Endothelial cell of umbilical vein (primary cell): ENCODE results near the gene GPNMB. TPM values are rescaled to one million over a fixed set of nuclear protein-coding genes. Genes with fewer than 3 reads are reported as not detected.

Experiments
- BruUV-seq: library from RNA; stranded (reverse); fragments of 400-500 nt; replicated peaks from 2 replicates; lab custom pipeline; 2021; lab: Mats Ljungman, UMichigan
- CTCF ChIA-PET: fragments of 300-600, 350-600 bp; sonication (Branson Sonifier 250); formaldehyde crosslinking; loops from one replicate; lab custom pipeline; 2021; ENCODE audit warnings: antibody characterized with exemption, inconsistent platforms; lab: Charles Lee
- POLR2A ChIA-PET: fragments of 300-600, 350-600 bp; sonication (Branson Sonifier 250); formaldehyde crosslinking; loops from one replicate; lab custom pipeline; 2021; ENCODE audit warnings: antibody characterized with exemption, inconsistent platforms; lab: Charles Lee
- DNase-seq: peaks from one replicate; pipeline ENCODE4 v3.0.0-alpha.2; 2011; ENCODE audit warnings: low read depth, low spot score
- FAIRE-seq: peaks from 2 replicates; lab custom pipeline; 2011; peaks lifted over from hg19 to GRCh38; lab: Jason Lieb, UNC
- H2AFZ ChIP-seq: 2 replicates; pipeline ENCODE4 v1.6.0; 2012; ENCODE audit warnings: low read depth, low read length, control low read depth, inconsistent platforms
- H3K27ac ChIP-seq: 2 replicates; pipeline ENCODE4 v1.5.1; 2011; ENCODE audit warnings: low read depth, mild to moderate bottlenecking, control low read depth, low read length, moderate library complexity; ENCODE audit not compliant: insufficient read depth
- H3K27me3 ChIP-seq, 2 experiments: 2 replicates each; pipeline versions ENCODE4 v1.6.0 to v1.6.1; 2011; ENCODE audit warnings: low read length in 2 of 2, mixed read lengths in 1 of 2; ENCODE audit not compliant: control insufficient read depth in 2 of 2, insufficient read depth in 2 of 2
- H3K36me3 ChIP-seq, 2 experiments: 2 replicates in 1 of 2; 3 replicates in 1 of 2; pipeline ENCODE4 v1.5.1; 2011; ENCODE audit warnings: low read length in 2 of 2, mild to moderate bottlenecking in 1 of 2, moderate library complexity in 1 of 2; ENCODE audit not compliant: control insufficient read depth in 2 of 2, insufficient read depth in 2 of 2; ENCODE audit errors: extremely low read depth in 1 of 2
- H3K4me1 ChIP-seq: 3 replicates; pipeline ENCODE4 v1.5.1; 2011; ENCODE audit warnings: mild to moderate bottlenecking, low read length; ENCODE audit not compliant: control insufficient read depth, insufficient read depth; ENCODE audit errors: extremely low read depth
- H3K4me2 ChIP-seq: 2 replicates; pipeline ENCODE4 v1.6.1; 2011; ENCODE audit warnings: low read length, control low read depth, mixed read lengths; ENCODE audit not compliant: insufficient read depth
- H3K4me3 ChIP-seq, 3 experiments: fragments of 200-600 bp in 1 of 3; sonication (generic), shearing (Covaris generic) in 1 of 3; replicated peaks in 1 of 3; 2 replicates each; pipeline ENCODE4 v1.5.1; 2011 to 2016; ENCODE audit warnings: control low read depth in 3 of 3, low read length in 3 of 3, mild to moderate bottlenecking in 2 of 3, inconsistent platforms in 1 of 3, low read depth in 1 of 3, moderate library complexity in 1 of 3; ENCODE audit not compliant: insufficient read depth in 1 of 3
- H3K79me2 ChIP-seq: 2 replicates; pipeline ENCODE4 v1.6.0; 2012; ENCODE audit warnings: low read length, inconsistent platforms; ENCODE audit not compliant: control insufficient read depth, insufficient read depth
- H3K9ac ChIP-seq: replicated peaks from 2 replicates; pipeline ENCODE3; 2011; ENCODE audit warnings: low read length, control low read depth; ENCODE audit not compliant: insufficient read depth; ENCODE audit errors: extremely low read depth
- H3K9me1 ChIP-seq: replicated peaks from 3 replicates; pipeline ENCODE4 v1.6.0; 2011; ENCODE audit warnings: mild to moderate bottlenecking, low read length; ENCODE audit not compliant: control insufficient read depth, insufficient read depth; ENCODE audit errors: extremely low read depth
- H3K9me3 ChIP-seq: replicated peaks from 2 replicates; pipeline ENCODE4 v1.5.1; 2012; ENCODE audit warnings: low read length, inconsistent platforms; ENCODE audit not compliant: control insufficient read depth, insufficient read depth
- H4K20me1 ChIP-seq: replicated peaks from 2 replicates; pipeline ENCODE3; 2011; ENCODE audit warnings: mild to moderate bottlenecking, low read length; ENCODE audit not compliant: control insufficient read depth, insufficient read depth; ENCODE audit errors: extremely low read depth
- EZH2 ChIP-seq: IDR thresholded peaks from 2 replicates; pipeline ENCODE4 v1.6.1; 2012; ENCODE audit warnings: borderline replicate concordance, low read depth, mild to moderate bottlenecking, moderate library complexity, low read length, inconsistent platforms; ENCODE audit not compliant: severe bottlenecking
- FOS ChIP-seq: IDR thresholded peaks from 2 replicates; pipeline ENCODE4 v1.6.1; 2011; ENCODE audit warnings: mild to moderate bottlenecking, low read length, moderate library complexity, borderline replicate concordance; ENCODE audit not compliant: insufficient read depth
- GATA2 ChIP-seq: IDR thresholded peaks from 2 replicates; pipeline ENCODE4 v1.7.0; 2011; ENCODE audit warnings: low read depth, mild to moderate bottlenecking, moderate library complexity, mixed read lengths, low read length; ENCODE audit not compliant: insufficient read length, insufficient read depth
- JUN ChIP-seq: IDR thresholded peaks from 2 replicates; pipeline ENCODE4 v1.6.1; 2011; ENCODE audit warnings: borderline replicate concordance, low read depth; ENCODE audit not compliant: insufficient read length, insufficient read depth
- MYC ChIP-seq: IDR thresholded peaks from one replicate; pipeline ENCODE4 v1.6.1; 2011; ENCODE audit warnings: mild to moderate bottlenecking, low read depth, low read length
- POLR2A ChIP-seq: IDR thresholded peaks from 2 replicates; pipeline ENCODE4 v1.6.1; 2012; ENCODE audit warnings: low read depth, mild to moderate bottlenecking, control low read depth, low read length
- POLR2AphosphoS5 ChIP-seq: IDR thresholded peaks from 2 replicates; pipeline ENCODE4 v1.6.1; 2012; ENCODE audit warnings: low read depth, mild to moderate bottlenecking, control low read depth, low read length, moderate library complexity; ENCODE audit not compliant: insufficient read depth
- dilution Hi-C: fragments of 300-500 bp; cut with MboI; formaldehyde crosslinking; loops from one replicate; pipeline ENCODE4 v1.15.0; 2019; ENCODE audit warnings: low sequenced_read_pairs; ENCODE audit not compliant: extremely low pct_ligation_motif_present
- intact Hi-C: fragments of 100-400 bp; cut with micrococcal nuclease; formaldehyde crosslinking; loops from one replicate; pipeline ENCODE4 v1.10.0; 2022
- polyA plus RNA-seq, 4 experiments: library from polyadenylated mRNA; depleted of rRNA in 3 of 4; stranded (reverse) in 3 of 4; unstranded in 1 of 4; fragments of >200 nt; gene quantifications; 2 replicates each; pipeline versions ENCODE4 v1.2.1 to v1.2.3, GENCODE V29; 2011 to 2012; ENCODE audit warnings: missing spikeins in 1 of 4
- total RNA-seq: library from RNA; stranded (reverse); gene quantifications from 2 replicates; pipeline ENCODE4 v1.2.3, GENCODE V29; 2021
- TF ChIP-seq, protein P1 (sequence below), 2 donors: IDR thresholded peaks; 1 replicate in 1 of 2; 2 replicates in 1 of 2; pipeline ENCODE4 v1.5.1; 2011; ENCODE audit warnings: low read length in 2 of 2, mild to moderate bottlenecking in 2 of 2, moderate library complexity in 2 of 2, control low read depth in 1 of 2, inconsistent platforms in 1 of 2, low read depth in 1 of 2; ENCODE audit not compliant: insufficient read depth in 1 of 2; ENCODE audit errors: extremely low read depth in 1 of 2
- TF ChIP-seq, protein P2 (sequence below): IDR thresholded peaks from 2 replicates; pipeline ENCODE4 v1.6.1; 2011; ENCODE audit not compliant: insufficient read depth, insufficient read length

Gene GPNMB
- total and polyA plus RNA-seq, 2 donors (not counting 3 experiments of a cell fraction or from before 2014, with no cell fraction given): 0.29 to 0.33 TPM

DNA sequence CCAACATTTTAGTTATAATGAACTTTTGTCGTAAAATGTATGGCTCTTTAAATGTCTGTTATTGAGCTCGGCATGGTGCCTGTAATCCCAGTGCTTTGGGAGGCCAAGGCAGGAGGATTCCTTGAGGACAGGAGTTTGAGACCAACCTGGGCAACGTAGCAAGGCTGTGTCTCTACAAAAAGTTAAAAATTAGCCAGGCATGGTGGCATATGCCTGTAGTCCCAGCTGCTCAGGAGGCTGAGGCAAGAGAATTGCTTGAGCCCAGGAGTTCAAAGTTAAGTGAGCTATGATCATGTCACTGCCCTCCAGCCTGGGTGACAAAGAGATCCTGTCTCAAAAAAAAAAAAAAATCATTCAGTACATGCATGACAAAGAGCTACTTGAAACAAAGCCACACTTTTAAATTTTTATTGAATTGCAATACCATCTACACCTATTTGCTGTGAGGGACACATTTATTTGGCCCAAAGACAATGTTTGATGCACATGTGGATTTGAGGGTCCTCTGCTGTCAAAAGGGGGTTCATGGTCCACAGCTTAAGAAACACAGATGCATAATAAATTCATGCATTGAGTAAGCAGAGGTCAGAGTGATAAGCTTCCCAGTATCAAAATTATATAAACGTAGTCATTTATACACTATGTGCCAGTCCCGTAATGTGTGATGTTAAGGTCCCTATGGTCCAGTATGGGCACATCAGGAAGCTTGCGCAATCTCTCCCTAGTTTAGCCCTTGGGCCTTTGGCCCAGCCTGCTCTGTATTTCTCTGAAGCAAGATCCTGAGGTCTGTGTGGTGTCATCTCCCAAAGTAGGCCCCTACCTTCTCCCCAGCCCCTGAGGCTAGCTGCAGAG lies 48.2 kb downstream of the GPNMB start:
- H4K20me1 ChIP-seq: no peaks in the 10 kb centered on the region
- POLR2A ChIA-PET: interaction anchor here (0.7 kb wide), 1 partner anchor 160 kb away, joined by 4 read pairs; no protein-coding TSS in a partner anchor
- no peak overlapping the region for H3K4me3 ChIP-seq
- no peak for FAIRE-seq
- H3K9me1 ChIP-seq: no peaks in the 10 kb centered on the region
- peaks cover 4% of the 10 kb centered on the region for H3K4me1 ChIP-seq
- H3K36me3 ChIP-seq: no peaks in the 10 kb centered on the region
- CTCF ChIA-PET: interaction anchor here (1.0 to 3.7 kb wide), 7 partner anchors 17 to 252 kb away, joined by 3 to 15 read pairs (median 3); no protein-coding TSS in a partner anchor
- DNase-seq: no peak
- intact Hi-C loops (loop anchor here (5.0 kb wide), 1 partner anchor 123 kb away; no protein-coding TSS in a partner anchor), dilution Hi-C loops (loop anchor here (25.0 kb wide), 1 partner anchor 218 kb away; no protein-coding TSS in a partner anchor)
- no peaks in the 10 kb centered on the region for H3K9me3 ChIP-seq
- TF ChIP-seq JUN (no peak), MYC (no peak), EZH2 (no peak), GATA2 (no peak), POLR2AphosphoS5 (no peak), POLR2A (no peak), FOS (no peak)
- TF ChIP-seq, protein P1, sequence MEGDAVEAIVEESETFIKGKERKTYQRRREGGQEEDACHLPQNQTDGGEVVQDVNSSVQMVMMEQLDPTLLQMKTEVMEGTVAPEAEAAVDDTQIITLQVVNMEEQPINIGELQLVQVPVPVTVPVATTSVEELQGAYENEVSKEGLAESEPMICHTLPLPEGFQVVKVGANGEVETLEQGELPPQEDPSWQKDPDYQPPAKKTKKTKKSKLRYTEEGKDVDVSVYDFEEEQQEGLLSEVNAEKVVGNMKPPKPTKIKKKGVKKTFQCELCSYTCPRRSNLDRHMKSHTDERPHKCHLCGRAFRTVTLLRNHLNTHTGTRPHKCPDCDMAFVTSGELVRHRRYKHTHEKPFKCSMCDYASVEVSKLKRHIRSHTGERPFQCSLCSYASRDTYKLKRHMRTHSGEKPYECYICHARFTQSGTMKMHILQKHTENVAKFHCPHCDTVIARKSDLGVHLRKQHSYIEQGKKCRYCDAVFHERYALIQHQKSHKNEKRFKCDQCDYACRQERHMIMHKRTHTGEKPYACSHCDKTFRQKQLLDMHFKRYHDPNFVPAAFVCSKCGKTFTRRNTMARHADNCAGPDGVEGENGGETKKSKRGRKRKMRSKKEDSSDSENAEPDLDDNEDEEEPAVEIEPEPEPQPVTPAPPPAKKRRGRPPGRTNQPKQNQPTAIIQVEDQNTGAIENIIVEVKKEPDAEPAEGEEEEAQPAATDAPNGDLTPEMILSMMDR (IDR thresholded peaks at IDR 0.05; ENCODE audit: extremely low read depth in 1 of 2, insufficient read depth in 1 of 2, low read depth in 1 of 2, low read length in 2 of 2): no peak
- TF ChIP-seq, protein P2, sequence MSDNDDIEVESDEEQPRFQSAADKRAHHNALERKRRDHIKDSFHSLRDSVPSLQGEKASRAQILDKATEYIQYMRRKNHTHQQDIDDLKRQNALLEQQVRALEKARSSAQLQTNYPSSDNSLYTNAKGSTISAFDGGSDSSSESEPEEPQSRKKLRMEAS: no peak
- no peak overlapping the region for H2AFZ ChIP-seq
- H3K79me2 ChIP-seq: peaks cover 5% of the 10 kb centered on the region
- H3K27ac ChIP-seq: no peak overlapping the region
- no peak overlapping the region for H3K9ac ChIP-seq
- no peaks in the 10 kb centered on the region for H3K27me3 ChIP-seq
- BruUV-seq: no TSS peak
- H3K4me2 ChIP-seq: no peak overlapping the region
